H1 (cell line): ENCODE measurements around the gene RPRD1A. TPM values are rescaled to one million over a fixed set of nuclear protein-coding genes. Genes with fewer than 3 reads are reported as not detected.

Experiments
- FOSL1 ChIP-seq: IDR thresholded peaks from 2 replicates; pipeline ENCODE4 v1.6.1; 2011; ENCODE audit warnings: mild to moderate bottlenecking, low read depth, low read length, moderate library complexity; ENCODE audit not compliant: insufficient read depth
- RAD21 ChIP-seq, 2 experiments: IDR thresholded peaks in 1 of 2; conservative IDR thresholded peaks in 1 of 2; 2 replicates each; pipeline ENCODE4 v1.6.1; 2011; ENCODE audit warnings: low read depth in 2 of 2, low read length in 2 of 2, improper control_type of control experiment in 1 of 2, inconsistent platforms in 1 of 2, mild to moderate bottlenecking in 1 of 2, moderate library complexity in 1 of 2
- SRF ChIP-seq: IDR thresholded peaks from 2 replicates; pipeline ENCODE4 v1.6.1; 2011; ENCODE audit warnings: mild to moderate bottlenecking, low read depth, low read length, moderate library complexity
- YY1 ChIP-seq: IDR thresholded peaks from 2 replicates; pipeline ENCODE4 v1.6.1; 2011; ENCODE audit warnings: low read depth, mild to moderate bottlenecking, low read length
- polyA plus RNA-seq, 7 experiments: library from polyadenylated mRNA; depleted of rRNA in 3 of 7; stranded (reverse) in 5 of 7; unstranded in 2 of 7; fragments of >200 nt in 5 of 7; fragments of 200-250 nt in 2 of 7; gene quantifications; 1 replicate in 5 of 7; 2 replicates in 1 of 7; 4 replicates in 1 of 7; pipeline versions ENCODE4 v1.2.1 to v1.2.3, GENCODE V29; 2011 to 2013; ENCODE audit warnings: missing spikeins in 2 of 7, mixed read lengths in 2 of 7
- total RNA-seq: library from RNA; stranded (reverse); fragmentation: NEBNext Ultra II Directional; extraction: Animal tissue kit (Norgen Biotek cat#: 25700); gene quantifications from 2 replicates; pipeline ENCODE4 v1.2.1, GENCODE V29; 2021
- TF ChIP-seq, protein P1 (sequence below): fragments of 300-600 bp; sonication (generic); IDR thresholded peaks from 2 replicates; pipeline ENCODE4 v1.7.1; 2012; ENCODE audit warnings: low read length, moderate library complexity, mild to moderate bottlenecking, inconsistent platforms; ENCODE audit not compliant: insufficient replicate concordance

Gene RPRD1A
- total and polyA plus RNA-seq, 2 of the 8 experiments (the other 6 are each of a cell fraction or from before 2014, with no cell fraction given): 40.5 to 106 TPM

GRCh38 chr18:36104749-36105148 is 37.4 kb upstream of the RPRD1A start (continued):
- TF ChIP-seq, protein P1, sequence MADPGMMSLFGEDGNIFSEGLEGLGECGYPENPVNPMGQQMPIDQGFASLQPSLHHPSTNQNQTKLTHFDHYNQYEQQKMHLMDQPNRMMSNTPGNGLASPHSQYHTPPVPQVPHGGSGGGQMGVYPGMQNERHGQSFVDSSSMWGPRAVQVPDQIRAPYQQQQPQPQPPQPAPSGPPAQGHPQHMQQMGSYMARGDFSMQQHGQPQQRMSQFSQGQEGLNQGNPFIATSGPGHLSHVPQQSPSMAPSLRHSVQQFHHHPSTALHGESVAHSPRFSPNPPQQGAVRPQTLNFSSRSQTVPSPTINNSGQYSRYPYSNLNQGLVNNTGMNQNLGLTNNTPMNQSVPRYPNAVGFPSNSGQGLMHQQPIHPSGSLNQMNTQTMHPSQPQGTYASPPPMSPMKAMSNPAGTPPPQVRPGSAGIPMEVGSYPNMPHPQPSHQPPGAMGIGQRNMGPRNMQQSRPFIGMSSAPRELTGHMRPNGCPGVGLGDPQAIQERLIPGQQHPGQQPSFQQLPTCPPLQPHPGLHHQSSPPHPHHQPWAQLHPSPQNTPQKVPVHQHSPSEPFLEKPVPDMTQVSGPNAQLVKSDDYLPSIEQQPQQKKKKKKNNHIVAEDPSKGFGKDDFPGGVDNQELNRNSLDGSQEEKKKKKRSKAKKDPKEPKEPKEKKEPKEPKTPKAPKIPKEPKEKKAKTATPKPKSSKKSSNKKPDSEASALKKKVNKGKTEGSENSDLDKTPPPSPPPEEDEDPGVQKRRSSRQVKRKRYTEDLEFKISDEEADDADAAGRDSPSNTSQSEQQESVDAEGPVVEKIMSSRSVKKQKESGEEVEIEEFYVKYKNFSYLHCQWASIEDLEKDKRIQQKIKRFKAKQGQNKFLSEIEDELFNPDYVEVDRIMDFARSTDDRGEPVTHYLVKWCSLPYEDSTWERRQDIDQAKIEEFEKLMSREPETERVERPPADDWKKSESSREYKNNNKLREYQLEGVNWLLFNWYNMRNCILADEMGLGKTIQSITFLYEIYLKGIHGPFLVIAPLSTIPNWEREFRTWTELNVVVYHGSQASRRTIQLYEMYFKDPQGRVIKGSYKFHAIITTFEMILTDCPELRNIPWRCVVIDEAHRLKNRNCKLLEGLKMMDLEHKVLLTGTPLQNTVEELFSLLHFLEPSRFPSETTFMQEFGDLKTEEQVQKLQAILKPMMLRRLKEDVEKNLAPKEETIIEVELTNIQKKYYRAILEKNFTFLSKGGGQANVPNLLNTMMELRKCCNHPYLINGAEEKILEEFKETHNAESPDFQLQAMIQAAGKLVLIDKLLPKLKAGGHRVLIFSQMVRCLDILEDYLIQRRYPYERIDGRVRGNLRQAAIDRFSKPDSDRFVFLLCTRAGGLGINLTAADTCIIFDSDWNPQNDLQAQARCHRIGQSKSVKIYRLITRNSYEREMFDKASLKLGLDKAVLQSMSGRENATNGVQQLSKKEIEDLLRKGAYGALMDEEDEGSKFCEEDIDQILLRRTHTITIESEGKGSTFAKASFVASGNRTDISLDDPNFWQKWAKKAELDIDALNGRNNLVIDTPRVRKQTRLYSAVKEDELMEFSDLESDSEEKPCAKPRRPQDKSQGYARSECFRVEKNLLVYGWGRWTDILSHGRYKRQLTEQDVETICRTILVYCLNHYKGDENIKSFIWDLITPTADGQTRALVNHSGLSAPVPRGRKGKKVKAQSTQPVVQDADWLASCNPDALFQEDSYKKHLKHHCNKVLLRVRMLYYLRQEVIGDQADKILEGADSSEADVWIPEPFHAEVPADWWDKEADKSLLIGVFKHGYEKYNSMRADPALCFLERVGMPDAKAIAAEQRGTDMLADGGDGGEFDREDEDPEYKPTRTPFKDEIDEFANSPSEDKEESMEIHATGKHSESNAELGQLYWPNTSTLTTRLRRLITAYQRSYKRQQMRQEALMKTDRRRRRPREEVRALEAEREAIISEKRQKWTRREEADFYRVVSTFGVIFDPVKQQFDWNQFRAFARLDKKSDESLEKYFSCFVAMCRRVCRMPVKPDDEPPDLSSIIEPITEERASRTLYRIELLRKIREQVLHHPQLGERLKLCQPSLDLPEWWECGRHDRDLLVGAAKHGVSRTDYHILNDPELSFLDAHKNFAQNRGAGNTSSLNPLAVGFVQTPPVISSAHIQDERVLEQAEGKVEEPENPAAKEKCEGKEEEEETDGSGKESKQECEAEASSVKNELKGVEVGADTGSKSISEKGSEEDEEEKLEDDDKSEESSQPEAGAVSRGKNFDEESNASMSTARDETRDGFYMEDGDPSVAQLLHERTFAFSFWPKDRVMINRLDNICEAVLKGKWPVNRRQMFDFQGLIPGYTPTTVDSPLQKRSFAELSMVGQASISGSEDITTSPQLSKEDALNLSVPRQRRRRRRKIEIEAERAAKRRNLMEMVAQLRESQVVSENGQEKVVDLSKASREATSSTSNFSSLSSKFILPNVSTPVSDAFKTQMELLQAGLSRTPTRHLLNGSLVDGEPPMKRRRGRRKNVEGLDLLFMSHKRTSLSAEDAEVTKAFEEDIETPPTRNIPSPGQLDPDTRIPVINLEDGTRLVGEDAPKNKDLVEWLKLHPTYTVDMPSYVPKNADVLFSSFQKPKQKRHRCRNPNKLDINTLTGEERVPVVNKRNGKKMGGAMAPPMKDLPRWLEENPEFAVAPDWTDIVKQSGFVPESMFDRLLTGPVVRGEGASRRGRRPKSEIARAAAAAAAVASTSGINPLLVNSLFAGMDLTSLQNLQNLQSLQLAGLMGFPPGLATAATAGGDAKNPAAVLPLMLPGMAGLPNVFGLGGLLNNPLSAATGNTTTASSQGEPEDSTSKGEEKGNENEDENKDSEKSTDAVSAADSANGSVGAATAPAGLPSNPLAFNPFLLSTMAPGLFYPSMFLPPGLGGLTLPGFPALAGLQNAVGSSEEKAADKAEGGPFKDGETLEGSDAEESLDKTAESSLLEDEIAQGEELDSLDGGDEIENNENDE: no peak
- no peak for TF ChIP-seq RAD21 (IDR thresholded peaks at IDR 0.05 in 1 of 2, conservative IDR thresholded peaks at IDR 0.05 in 1 of 2; ENCODE audit: low read depth in 2 of 2, low read length in 2 of 2)
- TF ChIP-seq FOSL1: no peak
- no peak for TF ChIP-seq YY1
- TF ChIP-seq SRF: no peak
